H7 (cell line): ENCODE measurements around the gene MEOX1. TPM values are rescaled to one million over a fixed set of nuclear protein-coding genes. Genes with fewer than 3 reads are reported as not detected.
A peak's percentile ranks its signal among the peaks of the same experiment; 100 is the strongest.

Experiments
- DNase-seq: peaks from one replicate; pipeline ENCODE4 v3.0.0; 2012
- H3K27me3 ChIP-seq: 2 replicates; pipeline ENCODE4 v1.6.0; 2011; ENCODE audit warnings: mild to moderate bottlenecking, low read length; ENCODE audit not compliant: control insufficient read depth, insufficient read depth
- H3K36me3 ChIP-seq: replicated peaks from 2 replicates; pipeline ENCODE4 v1.5.1; 2011; ENCODE audit warnings: low read length; ENCODE audit not compliant: control insufficient read depth, insufficient read depth
- H3K4me3 ChIP-seq: 2 replicates; pipeline ENCODE4 v1.5.1; 2011; ENCODE audit warnings: low read depth, mild to moderate bottlenecking, control low read depth, low read length, moderate library complexity; ENCODE audit not compliant: insufficient read depth
- total RNA-seq: library from RNA; depleted of rRNA; stranded (reverse); fragments of >200 nt; shearing (Covaris generic); gene quantifications from 2 replicates; pipeline ENCODE4 v1.2.3, GENCODE V29; 2014

Gene MEOX1
- total RNA-seq, 1 experiment from 2014 or later, result not detected

DNA sequence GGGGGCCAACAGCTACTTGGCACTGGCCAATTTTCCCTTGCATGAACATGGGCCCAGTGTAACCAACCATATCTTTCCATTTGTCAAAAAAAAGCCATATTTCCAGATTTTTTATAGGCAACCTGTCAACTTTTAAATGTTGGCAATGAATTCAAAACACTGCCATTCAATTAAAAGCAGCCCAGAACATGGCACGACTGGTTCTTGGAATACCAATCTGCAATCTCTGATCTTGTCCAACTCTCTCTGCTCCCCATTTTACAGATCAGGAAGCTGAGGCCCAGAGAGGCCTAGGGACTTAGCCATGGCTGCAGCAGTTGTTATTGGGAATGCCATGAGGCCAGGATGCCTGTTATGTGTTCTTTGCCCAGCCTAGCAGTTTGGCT lies 8.9 kb upstream of the MEOX1 start:
- Histone ChIP-seq H3K36me3 (no peaks in the 10 kb centered on the region), H3K27me3 (no peaks in the 10 kb centered on the region), H3K4me3 (no peak overlapping the region)
- DNase-seq, result no peak

DNA sequence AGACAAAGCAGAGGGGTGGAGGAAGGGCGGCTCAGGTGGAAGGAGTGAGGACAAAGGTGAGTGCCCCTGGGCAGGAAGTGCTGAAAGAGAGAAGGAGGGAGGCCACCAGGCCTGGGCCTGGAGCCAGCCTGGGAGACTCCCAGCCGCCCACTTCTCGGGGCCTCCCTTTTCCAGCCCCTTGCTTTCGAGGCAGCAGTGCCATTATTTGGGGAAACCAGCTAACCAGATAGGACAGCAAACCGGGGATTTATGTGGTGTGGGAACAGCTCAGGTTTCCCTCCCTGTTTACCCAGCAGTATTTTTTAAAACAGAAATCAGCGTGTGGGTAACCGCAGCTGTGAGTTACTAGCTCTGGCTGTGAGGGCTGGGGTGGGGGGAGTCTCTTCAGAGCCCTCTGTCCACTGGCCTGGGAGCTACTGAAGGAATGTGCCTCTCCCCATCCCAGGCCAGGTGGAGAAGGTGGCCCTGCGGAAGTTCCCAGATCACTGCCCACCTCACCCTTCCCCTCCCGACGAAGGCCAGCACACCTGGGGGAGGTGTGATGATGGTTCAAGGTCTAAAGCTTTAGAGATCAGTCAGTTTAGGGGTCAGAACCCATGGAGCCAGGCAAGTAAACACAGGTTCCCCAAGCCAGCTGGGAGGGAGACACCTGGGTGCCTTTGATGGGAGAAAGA lies 8.4 kb upstream of the MEOX1 start:
- DNase-seq, result peak; percentile 75
- H3K27me3 ChIP-seq, result no peaks in the 10 kb centered on the region
- H3K4me3 ChIP-seq, result no peak overlapping the region
- H3K36me3 ChIP-seq, result no peaks in the 10 kb centered on the region

DNA sequence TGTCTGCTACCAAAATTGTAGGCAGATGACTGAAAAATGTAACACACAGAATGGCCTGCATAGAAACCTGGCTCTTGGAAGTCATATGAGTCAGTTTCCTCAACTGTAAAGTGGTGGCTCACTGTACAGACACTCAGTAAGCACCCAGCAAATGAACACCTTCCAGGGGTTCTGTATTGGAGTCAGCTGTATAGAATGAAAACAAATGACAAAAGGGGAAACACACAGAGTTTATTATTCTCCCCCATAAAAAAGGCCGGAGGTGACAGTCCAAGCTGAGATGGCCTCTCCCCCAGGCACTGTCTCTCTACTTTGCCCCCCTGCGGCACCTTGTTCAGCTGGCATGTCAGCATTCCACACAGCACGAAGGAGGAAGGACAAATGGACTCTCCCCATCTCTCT lies 6.2 kb upstream of the MEOX1 start:
- DNase-seq, result no peak
- H3K27me3 ChIP-seq, result no peaks in the 10 kb centered on the region
- H3K4me3 ChIP-seq, result no peak overlapping the region
- H3K36me3 ChIP-seq, result no peaks in the 10 kb centered on the region

DNA sequence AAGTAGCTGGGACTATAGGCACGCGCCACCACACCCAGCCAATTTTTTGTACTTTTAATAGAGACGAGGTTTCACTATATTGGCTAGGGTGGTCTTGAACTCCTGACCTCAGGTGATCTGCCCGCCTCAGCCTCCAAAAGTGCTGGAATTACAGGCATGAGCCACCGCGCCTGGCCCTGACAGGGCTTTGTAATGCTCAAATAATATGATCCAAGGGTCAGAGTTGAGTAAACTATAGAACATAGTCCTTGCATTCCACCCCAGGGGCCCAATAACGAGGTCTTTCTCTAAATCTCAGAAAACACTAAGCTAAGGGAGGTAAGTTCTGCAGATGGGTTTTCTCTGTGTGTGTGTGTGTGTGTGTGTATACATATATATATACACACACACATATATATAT lies 5.8 kb upstream of the MEOX1 start:
- no peaks in the 10 kb centered on the region for H3K36me3 ChIP-seq
- DNase-seq, result no peak
- H3K4me3 ChIP-seq, result no peak overlapping the region
- no peaks in the 10 kb centered on the region for H3K27me3 ChIP-seq

DNA sequence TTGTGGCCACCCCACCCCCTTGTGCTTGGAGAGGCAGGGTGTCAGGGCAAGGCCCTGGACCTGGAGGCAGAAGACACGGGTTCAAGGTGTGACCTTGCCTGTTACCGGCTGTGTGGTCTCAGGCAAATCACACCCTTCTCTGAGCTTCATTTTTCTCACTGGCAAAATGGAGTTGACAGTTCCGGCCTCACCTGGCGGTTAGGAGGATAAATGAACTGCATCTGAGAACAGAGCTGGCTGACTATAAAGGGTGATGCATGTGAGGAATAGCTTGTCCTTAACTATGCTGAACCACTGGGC lies 4.2 kb upstream of the MEOX1 start:
- Histone ChIP-seq H3K4me3 (no peak overlapping the region), H3K36me3 (no peaks in the 10 kb centered on the region), H3K27me3 (no peaks in the 10 kb centered on the region)
- no peak for DNase-seq

DNA sequence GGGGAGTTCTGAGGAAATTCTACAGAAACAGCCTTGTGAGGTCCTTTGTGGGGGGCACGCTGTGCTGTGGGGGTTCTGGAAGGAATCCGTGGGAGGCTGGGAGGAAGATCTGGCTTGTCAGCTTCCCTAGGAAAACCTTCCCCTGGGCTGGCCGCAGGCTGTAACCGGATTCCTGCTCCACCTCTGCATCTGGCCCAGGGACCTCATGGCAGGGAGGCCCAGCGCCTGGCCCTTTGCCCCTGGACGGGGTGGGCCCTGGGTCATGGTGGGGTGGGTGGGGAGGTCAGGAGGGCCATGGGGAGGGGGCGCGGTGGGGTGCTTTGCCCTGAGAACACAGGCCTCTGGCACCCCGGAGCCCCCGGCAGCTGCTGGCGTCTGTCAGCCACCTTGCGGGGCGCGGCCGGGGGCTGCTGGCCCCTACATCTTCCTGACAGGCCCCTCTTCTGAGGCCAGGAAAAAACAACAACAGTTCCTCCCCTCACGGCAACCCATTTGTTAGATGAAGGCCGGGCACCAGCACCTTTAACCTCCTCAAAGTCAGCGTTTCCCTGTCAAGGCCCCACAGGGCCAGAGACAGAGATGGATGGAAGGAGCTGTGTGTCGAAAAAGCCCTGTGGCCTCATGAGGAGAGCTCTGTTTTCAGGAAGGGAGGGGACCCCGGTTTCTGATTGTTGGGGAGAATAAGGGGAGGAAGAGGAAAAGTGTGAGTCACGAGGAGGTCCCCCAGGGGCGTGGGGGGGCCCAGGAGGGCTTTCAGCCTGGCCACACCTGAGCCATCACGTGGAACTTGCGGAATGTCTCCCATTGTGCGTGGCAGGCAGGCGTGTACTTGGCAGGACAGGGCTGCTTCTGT lies 3.6 kb upstream of the MEOX1 start:
- Histone ChIP-seq H3K36me3 (no peaks in the 10 kb centered on the region), H3K27me3 (no peaks in the 10 kb centered on the region), H3K4me3 (no peak overlapping the region)
- peak; percentile 79 for DNase-seq

DNA sequence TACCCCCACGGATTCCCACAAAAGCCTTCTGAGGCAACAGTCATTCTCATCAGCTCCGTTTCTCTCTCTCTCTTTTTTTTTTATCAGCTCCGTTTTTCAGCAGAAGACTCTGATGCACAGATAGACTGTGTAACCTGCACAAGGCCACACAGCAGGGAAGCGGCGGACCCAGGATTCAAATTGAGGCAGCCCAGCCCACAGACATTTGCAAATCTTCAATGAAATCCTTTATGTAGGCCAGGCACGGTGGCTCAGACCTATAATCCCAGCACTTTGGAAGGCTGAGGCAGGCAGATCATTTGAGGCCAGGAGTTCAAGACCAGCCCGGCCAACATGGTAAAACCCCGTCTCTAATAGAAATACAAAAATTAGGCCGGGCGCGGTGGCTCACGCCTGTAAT lies 2.4 kb upstream of the MEOX1 start:
- Histone ChIP-seq H3K36me3 (no peaks in the 10 kb centered on the region), H3K4me3 (no peak overlapping the region), H3K27me3 (no peaks in the 10 kb centered on the region)
- DNase-seq, result no peak

DNA sequence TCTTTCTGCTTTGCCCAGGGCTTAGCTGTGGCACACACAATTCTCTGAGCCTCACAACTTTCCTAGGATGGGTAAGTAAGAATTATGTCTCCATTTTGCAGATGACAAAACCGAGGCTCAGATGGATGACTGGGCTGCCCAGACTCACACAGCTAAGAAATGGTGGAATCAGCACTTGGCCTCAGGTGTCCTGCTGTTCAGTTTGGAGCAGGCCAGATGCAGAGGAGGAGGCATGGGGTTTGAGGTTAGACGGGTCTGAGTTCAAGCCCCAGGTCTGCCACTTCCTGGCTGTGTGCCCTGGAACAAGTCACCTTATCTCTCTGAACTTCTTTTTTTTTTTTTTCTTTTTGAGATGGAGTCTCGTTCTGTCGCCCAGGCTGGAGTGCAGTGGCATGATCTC lies 1.7 kb upstream of the MEOX1 start:
- Histone ChIP-seq H3K27me3 (no peaks in the 10 kb centered on the region), H3K4me3 (no peak overlapping the region), H3K36me3 (no peaks in the 10 kb centered on the region)
- DNase-seq, result no peak

DNA sequence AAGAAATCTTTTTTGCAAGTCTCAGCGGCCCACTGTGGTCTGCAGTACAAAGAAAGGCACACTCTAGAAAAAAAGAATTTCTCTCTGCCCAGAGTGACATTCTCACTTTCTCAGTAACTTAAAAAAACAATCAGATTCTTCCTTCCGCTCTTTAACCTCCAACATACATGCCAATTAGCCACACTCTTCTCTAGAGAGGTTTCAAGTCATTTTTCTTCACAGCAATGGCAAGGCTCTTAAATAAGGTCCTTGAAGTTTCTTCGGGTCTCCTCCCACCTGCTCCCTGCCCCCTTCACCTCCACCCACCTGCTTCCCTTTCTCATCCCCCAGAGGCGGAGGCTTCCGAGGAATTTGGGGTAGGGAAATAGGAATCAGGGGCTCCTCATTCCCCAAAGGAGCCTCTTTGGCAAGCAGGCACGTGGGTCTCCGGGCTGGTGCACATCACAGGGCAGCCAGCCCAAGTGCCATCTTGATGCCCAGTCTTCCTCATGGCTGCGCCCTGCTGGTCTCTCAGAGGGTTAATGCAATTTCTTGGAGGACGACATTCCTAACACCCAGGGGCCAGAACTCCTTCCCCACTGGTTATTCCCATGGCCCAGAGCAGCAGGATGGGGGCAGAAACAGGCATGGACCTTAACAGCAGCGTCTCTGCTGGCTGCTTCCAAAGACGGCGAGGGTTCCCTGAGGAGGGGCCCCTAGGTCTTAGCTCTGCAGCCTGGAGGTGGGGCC lies 855 bp upstream of the MEOX1 start:
- H3K36me3 ChIP-seq, result no peaks in the 10 kb centered on the region
- peak; percentile 74 for DNase-seq
- no peak overlapping the region for H3K4me3 ChIP-seq
- no peaks in the 10 kb centered on the region for H3K27me3 ChIP-seq

DNA sequence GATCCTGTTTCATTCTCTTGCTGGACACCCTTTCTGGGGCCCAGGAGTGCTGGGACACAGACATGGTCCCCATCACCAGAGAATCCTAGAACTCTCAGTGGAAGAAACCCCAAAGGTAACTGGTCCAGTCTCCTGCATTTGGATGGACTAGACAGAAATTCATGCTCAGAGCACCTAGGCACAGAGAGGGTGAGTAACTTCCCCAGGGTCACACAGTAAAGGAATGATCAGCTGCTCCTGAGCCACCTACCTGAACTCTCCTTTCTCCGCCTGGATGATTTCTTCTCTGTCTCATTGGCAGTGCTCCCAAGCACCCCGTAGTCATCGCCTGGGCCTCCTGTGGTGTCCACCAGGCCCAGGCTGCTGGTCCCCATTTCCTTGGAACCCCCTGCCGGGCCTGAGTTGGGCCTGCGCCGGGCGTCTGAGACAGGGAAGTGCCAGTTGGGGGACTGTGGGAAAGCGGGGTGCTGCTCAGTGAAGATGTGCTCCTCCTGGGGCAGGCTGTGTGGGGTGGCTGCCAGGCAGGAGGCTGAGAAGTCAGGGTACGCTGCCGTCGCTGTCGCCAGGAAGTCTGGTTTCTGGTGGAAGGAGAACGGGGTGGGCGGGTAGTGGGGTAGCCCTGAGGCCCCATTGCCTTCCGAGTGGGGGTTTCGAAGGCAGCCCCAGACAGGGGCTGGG lies 767 bp downstream of the MEOX1 start:
- DNase-seq, result no peak
- Histone ChIP-seq H3K4me3 (no peak overlapping the region), H3K27me3 (no peaks in the 10 kb centered on the region), H3K36me3 (no peaks in the 10 kb centered on the region)

DNA sequence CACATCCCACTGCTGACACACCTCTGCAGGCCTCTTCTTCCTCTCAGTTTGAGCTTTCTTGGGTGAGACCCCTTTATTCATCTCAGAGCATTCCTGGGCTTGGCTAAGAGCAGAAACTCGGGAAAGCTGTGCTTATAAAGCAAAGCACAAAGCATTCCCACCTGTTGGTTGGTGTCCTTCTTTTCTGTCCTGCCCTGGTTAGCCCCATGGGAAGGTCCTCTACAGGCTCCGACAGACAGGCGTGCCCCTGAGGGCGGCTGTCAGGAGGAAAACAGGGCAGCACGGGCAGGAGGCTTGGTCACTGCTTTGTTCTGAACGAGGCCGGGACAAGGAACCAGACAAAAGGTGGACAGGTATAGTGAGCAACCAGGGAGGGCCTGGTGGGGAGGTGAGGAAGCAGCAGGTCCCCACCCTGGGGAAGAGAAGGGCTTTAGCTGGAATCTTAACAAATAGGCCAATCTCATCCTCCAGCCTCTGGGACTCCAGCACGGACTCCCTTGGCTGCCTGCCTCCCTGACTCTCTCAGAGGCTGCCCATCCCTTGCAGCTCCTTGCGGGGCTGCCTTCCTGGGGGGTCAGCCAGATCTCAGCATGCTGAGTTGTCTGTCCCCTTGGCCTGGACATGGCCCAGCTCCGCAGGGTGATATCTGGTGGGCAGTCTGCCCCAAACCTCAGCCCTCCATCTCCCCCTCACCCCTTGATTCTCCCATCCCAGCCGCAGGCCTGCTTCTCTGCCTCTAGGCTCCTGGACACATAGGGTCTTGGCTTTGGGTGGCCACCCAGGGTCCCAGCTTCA lies 1.7 kb downstream of the MEOX1 start:
- no peak overlapping the region for H3K4me3 ChIP-seq
- H3K36me3 ChIP-seq, result no peaks in the 10 kb centered on the region
- H3K27me3 ChIP-seq, result no peaks in the 10 kb centered on the region
- no peak for DNase-seq

DNA sequence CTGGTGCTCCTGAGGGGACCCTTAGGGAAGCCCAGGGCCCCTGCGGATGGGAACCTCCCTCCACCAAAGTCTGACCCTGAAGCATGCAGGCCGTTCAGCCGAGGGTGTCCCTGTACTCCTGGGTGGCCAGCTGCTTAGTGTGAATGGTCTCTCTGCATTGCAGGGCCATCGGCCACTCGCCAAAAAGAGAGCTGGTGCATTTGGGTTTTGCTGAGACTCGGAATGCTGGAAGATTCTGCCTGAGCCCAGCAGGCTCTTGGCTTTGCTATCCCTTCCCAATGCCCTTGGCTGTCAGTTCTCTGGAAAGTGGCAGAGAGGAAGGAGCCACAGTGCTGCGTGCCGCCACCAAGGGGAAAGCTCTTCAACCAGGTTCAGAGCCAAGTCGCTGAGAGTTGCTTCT lies 2.8 kb downstream of the MEOX1 start:
- no peak overlapping the region for H3K4me3 ChIP-seq
- no peaks in the 10 kb centered on the region for H3K27me3 ChIP-seq
- no peak for DNase-seq
- H3K36me3 ChIP-seq, result no peaks in the 10 kb centered on the region

DNA sequence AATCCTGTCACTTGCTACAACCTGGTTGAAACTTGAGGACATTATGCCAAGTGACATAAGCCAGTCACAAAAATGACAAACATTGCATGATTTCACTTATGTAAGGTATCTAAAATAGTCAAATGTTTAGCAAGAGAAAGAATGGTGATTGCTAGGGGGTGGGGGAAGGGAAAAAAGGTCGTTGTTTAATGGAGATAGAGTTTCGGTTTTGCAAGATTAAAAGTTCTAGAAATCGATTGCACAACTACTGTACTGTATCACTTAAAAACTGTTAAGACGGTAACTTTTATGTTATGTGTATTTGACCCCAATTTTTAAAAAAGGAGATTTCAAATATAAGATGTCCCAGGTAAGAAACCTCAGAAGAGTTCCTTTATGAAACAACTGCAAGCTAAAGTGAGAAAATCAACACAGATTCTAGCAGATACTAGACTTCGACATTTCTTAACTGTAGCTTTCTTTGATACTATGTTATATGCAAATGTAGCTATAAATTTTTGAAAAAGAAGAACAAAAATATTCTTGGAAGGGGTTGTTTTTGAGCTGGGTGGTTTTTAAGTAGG lies 5.9 kb downstream of the MEOX1 start:
- no peak for DNase-seq
- H3K4me3 ChIP-seq, result no peak overlapping the region

DNA sequence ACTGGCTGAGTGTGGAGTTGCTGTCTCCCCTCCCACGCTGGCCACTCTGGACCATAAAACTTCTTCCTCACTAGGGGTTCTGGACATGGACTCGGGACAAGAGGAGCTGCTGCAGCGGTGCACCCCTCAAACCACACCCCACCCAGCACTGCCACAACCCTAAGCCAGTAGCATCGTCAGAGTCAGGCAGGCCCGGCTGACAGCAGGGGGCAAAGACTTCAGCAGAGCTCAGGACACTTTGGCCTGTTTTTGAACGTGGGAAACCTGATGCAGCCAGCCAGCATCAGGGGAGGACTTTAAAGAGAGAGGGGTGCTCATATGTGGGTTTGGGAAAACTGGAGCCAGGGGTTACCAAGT lies 9.6 kb downstream of the MEOX1 start:
- DNase-seq, result no peak
- H3K36me3 ChIP-seq, result no peaks in the 10 kb centered on the region
- no peaks in the 10 kb centered on the region for H3K27me3 ChIP-seq
- H3K4me3 ChIP-seq, result no peak overlapping the region

More for the DNA sequence above, 5.9 kb downstream of the MEOX1 start:
- Histone ChIP-seq H3K27me3 (no peaks in the 10 kb centered on the region), H3K36me3 (no peaks in the 10 kb centered on the region)
